Omental fat pad (tissue), 4 donors: ENCODE results near the gene NMRAL1. TPM values are rescaled to one million over a fixed set of nuclear protein-coding genes. Genes with fewer than 3 reads are reported as not detected.

Source experiments
- ATAC-seq: fragments of 150-250 bp; one replicate; pipeline ENCODE4 v1.9.1; 2016; ENCODE audit warnings: mild to moderate bottlenecking, moderate library complexity; ENCODE audit not compliant: low FRiP score
- DNase-seq: peaks from one replicate; pipeline ENCODE4 v3.0.0-alpha.2; 2019; ENCODE audit warnings: low spot score
- CTCF ChIP-seq, 3 donors: fragments of 450-650 bp; IDR thresholded peaks; one replicate each; pipeline ENCODE4 v1.5.1; 2016 to 2017; ENCODE audit warnings: antibody characterized with exemption in 3 of 3, mild to moderate bottlenecking in 3 of 3, moderate library complexity in 2 of 3
- total RNA-seq, 4 donors: library from RNA; depleted of rRNA; stranded (reverse); fragments of >200 nt; gene quantifications; one replicate each; pipeline ENCODE4 v1.1.0, GENCODE V29; 2016

Gene NMRAL1
- total RNA-seq, 4 donors from 2014 or later = 27.9 to 56.8 (median 44.5) TPM

DNA sequence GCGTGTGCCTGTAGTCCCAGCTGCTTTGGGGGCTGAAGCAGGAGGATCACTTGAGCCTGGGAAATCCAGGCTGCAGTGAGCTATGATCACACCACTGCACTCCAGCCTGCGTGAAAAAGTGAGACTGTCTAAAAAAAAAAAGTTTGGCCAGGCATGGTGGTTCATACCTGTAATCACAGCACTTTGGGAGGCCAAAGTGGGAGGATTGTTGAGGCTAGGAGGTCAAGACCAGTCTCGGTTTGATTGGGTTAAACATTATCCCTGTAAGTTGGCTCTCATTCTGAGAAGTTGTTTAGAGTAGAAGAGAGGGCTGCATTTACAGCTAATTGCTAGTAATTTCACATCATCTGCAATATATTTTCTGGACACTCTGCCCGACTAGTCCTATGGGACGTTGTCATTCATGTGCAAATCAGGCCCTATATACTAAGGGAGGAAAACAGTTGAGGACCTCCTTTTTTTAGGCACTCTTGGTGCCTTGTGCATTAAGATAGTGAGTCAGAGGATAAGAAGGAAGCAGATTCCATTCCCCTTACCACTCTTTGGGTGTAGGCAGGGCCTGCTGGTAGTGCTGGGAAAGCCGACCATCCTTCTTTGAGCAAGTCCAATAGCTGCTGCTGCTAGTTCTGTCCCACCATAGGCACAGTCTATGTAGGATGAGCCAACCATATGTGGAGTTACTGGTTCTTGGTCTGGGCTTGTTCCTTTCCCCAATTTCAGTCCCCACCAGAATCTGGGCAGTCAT lies 20.5 kb upstream of the NMRAL1 start:
- ATAC-seq (peak; percentile 61), DNase-seq (no peak)
- no peak for TF ChIP-seq CTCF (IDR thresholded peaks at IDR 0.05)

- no peak for ATAC-seq
- DNase-seq = no peak
- no peak for TF ChIP-seq CTCF (IDR thresholded peaks at IDR 0.05)
These were observed 17.5 kb upstream of the NMRAL1 start for GRCh38 chr16:4491898-4492297.

GRCh38 chr16:4489030-4489429 lies 14.6 kb upstream of the NMRAL1 start:
- ATAC-seq (no peak), DNase-seq (no peak)
- TF ChIP-seq CTCF (IDR thresholded peaks at IDR 0.05) = no peak

GRCh38 chr16:4488499-4488967 lies 14.1 kb upstream of the NMRAL1 start:
- TF ChIP-seq CTCF (IDR thresholded peaks at IDR 0.05) = no peak
- DNase-seq (no peak), ATAC-seq (no peak)

GRCh38 chr16:4487955-4488498 lies 13.6 kb upstream of the NMRAL1 start:
- no peak for DNase-seq
- ATAC-seq = peak; percentile 37
- no peak for TF ChIP-seq CTCF (IDR thresholded peaks at IDR 0.05)

DNA sequence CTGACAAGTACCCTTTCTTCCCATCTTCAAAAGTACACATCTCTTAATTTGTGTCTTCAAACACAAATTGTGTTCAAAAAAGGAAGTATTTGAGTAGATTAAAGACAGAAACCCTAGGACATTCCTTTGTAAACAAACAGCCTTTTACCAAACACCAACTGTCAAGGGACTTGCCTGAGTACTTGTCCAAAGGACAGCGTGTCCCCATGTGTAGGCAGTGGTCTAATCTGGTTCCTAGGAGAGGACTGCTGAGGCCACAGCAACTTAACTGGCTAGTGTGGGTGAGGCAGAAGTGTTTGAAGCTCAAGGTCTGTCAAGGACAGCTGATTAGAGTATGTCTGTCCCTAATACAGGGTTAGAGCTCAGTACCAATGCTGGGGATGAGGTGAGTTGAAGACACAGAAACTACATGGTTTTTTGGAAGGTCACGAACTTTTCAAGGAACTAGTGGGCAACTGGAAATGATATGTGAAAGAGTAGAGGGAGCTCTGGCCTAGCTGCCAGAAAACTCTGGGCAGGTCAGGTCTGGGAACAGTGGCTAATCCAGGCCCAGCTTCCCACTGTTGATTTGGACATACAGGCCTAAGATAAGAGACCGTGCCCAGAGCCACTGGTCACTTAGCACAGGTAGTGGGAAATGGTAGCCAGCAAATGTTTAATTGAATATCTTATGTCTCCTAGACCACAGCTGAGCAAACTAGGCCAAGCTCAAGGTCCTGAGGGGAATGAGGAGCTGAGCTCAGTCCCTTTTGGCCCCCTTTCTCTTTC lies 11.9 kb upstream of the NMRAL1 start:
- TF ChIP-seq CTCF (IDR thresholded peaks at IDR 0.05) = no peak
- DNase-seq (no peak), ATAC-seq (peak; percentile 19)
